AG09309 (cell line): ENCODE results near the gene PLXNA4.

Source experiments
- DNase-seq: peaks from one replicate; pipeline ENCODE4 v3.0.0-alpha.2; 2010; ENCODE audit warnings: low read depth
- H3K4me3 ChIP-seq: 2 replicates; pipeline ENCODE4 v1.5.1; 2011; ENCODE audit warnings: mild to moderate bottlenecking, low read depth, low read length, moderate library complexity; ENCODE audit not compliant: control insufficient read depth
- TF ChIP-seq, protein P1 (sequence below): IDR thresholded peaks from 2 replicates; pipeline ENCODE4 v1.5.1; 2011; ENCODE audit warnings: mild to moderate bottlenecking, low read depth, low read length, inconsistent platforms; ENCODE audit not compliant: insufficient read depth, control insufficient read depth; ENCODE audit errors: missing control alignments

PLXNA4 gene

DNA sequence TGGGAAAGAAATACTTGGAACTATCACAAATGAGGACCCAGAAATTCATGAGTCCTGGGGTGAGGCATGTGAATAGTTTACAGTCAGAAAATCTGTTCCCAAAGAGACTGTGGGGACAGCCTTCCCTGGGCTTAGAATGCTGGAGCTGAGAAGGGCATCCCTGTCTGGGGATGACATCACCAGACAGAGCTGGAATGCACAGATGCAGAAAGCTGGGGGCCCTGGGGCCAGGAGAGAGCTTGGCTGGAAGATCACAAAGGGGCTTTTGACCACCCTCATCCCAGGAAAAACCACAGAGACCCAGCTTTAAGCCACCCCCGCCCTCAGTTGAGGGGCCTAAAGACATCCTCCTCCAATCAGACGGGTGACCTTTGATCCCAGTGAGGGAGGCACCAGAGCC, 264.5 kb downstream of the PLXNA4 start:
- TF ChIP-seq, protein P1, sequence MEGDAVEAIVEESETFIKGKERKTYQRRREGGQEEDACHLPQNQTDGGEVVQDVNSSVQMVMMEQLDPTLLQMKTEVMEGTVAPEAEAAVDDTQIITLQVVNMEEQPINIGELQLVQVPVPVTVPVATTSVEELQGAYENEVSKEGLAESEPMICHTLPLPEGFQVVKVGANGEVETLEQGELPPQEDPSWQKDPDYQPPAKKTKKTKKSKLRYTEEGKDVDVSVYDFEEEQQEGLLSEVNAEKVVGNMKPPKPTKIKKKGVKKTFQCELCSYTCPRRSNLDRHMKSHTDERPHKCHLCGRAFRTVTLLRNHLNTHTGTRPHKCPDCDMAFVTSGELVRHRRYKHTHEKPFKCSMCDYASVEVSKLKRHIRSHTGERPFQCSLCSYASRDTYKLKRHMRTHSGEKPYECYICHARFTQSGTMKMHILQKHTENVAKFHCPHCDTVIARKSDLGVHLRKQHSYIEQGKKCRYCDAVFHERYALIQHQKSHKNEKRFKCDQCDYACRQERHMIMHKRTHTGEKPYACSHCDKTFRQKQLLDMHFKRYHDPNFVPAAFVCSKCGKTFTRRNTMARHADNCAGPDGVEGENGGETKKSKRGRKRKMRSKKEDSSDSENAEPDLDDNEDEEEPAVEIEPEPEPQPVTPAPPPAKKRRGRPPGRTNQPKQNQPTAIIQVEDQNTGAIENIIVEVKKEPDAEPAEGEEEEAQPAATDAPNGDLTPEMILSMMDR: no peak
- no peak overlapping the region for H3K4me3 ChIP-seq
- no peak for DNase-seq

DNA sequence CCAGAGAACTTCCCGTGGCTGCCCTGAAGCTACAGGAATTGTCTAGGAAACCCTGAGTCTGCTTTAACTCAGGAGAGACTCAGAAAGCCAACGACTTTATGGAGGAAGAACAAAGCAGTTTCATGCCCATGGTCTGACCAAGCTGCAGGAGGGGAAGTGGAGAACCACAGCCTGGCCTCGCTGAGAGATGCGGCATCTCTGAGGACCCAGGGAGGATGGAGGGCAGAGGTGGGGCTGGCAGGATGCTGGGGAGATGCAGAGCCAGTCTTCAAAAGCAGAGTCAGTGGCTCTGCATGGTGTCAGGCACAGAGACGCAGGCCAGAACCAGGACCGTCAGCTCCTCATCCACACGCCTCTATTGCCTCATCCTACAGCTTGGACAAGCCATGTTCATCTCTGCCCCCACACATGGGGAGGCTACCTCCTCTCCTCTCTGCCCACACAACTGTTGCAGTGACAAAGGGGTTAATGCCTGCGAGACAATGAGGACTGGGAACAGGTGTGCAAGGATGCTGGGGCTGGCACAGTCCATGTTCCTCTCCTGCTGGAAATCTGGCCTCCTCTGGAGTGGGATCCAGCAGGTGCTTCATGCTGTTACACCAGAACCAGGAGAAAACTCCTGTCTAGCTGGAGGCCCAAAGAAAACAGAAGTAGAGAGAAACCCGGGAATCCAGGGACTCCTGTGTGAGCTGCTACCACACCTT, 267.0 kb downstream of the PLXNA4 start:
- DNase-seq: no peak

DNA sequence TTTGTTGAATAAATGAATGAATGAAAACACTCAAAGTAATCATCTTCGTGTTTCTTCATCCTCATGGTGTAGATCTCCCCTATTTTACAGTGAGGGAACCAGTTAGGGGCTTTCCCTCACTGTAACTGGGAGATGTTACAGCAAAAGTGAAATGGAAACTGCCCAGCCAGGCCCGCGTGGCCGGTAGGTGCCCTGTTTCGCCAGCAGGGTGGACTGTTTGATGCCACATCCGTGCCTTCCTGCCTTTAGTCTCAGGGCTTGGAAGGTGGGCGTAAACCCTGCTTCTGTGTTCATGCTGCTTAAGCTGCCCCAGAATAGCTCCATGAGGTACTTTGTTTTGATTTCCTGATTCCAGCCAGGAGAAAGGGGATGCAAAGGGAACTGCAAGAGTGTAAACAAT, 268.8 kb downstream of the PLXNA4 start:
- no peak overlapping the region for H3K4me3 ChIP-seq
- DNase-seq: no peak
- TF ChIP-seq, protein P1: no peak

More for the DNA sequence above, 267.0 kb downstream of the PLXNA4 start:
- no peak overlapping the region for H3K4me3 ChIP-seq
- TF ChIP-seq, protein P1: no peak

DNA sequence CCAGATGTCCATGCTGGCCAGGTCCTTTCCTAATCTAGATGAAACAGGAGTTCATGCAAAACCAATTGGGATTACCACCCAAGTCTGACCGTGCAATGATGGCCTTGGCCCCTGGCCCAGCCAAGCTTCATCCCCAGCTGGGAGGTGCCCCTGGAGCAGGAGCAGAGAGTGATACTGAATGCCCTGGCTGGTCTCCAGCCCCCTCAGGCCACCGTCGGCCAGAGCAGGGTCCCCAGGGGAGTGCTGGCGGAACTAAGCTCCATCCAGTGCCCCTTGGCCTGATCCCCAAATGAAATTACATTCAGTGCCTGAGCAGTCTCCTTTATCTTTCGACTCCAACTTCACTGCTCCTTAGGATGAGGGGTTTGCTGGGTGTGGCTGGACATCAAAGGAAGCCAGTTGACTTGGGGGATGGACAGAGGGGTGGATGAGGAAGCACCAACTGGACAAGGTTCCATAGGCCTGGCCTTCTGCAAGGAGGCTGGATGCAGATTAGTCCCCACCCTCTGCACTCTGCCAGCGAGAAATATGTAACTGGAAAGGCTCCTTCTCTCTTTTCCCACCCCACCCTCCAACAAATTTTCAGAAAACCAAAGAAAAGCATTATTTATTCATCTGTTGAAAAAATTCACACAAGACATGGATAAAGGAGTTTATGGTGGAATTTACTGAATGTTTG, 275.5 kb downstream of the PLXNA4 start:
- DNase-seq: no peak
- TF ChIP-seq, protein P1: no peak
- no peak overlapping the region for H3K4me3 ChIP-seq

DNA sequence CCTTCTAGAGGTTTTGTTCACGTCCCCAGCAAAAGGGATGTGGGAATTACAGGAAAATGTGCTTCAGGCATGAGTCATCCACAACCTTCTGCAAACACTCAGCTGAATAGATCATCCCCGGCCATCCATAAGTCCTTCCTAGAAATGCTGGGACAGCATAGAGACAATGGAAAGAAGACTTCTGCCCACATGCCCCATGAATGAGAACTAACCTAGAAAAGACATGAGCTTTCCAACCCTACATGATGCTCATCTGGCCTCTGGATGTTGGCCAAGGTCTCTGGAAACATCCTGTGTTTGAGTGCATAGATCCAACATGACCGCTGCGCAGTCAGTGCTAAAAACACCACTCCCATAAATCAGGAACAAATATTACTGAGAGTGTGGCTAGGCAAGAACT, 277.5 kb downstream of the PLXNA4 start:
- TF ChIP-seq, protein P1: no peak
- DNase-seq: peak; percentile 14
- H3K4me3 ChIP-seq: no peak overlapping the region

DNA sequence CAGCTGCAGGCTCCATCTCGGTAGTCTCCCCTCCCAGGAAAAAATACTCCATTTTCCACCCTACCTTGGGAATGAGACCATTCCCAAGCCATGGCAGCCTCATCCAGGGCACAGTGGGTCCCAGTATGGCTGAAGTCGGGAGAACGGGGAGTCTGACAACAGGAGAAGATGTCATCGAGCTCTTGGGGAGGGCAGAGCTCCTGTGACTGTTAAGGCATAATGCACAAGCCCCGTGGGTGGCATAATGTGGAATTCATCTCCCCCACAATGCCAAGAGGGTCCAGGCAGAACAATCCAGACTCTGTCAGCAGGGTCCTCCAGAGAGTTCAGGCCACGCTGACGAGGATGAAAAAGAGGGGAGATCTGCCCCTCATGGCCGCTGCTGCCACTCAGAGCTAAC, 279.4 kb downstream of the PLXNA4 start:
- no peak for DNase-seq
- TF ChIP-seq, protein P1: no peak
- H3K4me3 ChIP-seq: no peak overlapping the region
